Thyroid gland (tissue), 4 donors: Measurements from ENCODE around the gene CROCC2. TPM values are rescaled to one million over a fixed set of nuclear protein-coding genes. Genes with fewer than 3 reads are reported as not detected.
A peak's percentile ranks its signal among the peaks of the same experiment; 100 is the strongest.

Experiments used
- DNase-seq, 2 donors: peaks; one replicate each; pipeline ENCODE4 v3.0.0-alpha.2; 2019
- H3K27ac ChIP-seq, 3 donors: fragments of 200-600 bp; sonication (generic); 1 replicate in 2 of 3; 2 replicates in 1 of 3; pipeline ENCODE4 v1.5.1; 2016 to 2019; ENCODE audit warnings: mild to moderate bottlenecking in 1 of 3, moderate library complexity in 1 of 3
- H3K27me3 ChIP-seq: fragments of 200-600 bp; sonication (generic); one replicate; pipeline ENCODE4 v1.5.1; 2019
- H3K36me3 ChIP-seq, 2 donors: fragments of 200-600 bp; sonication (generic); one replicate each; pipeline ENCODE4 v1.5.1; 2016 to 2019
- H3K4me1 ChIP-seq, 2 donors: fragments of 200-600 bp; sonication (generic); one replicate each; pipeline ENCODE4 v1.5.1; 2017 to 2019
- H3K4me3 ChIP-seq, 3 donors: fragments of 200-600 bp; sonication (generic); replicated peaks in 1 of 3; 1 replicate in 2 of 3; 2 replicates in 1 of 3; pipeline ENCODE4 v1.5.1; 2016; ENCODE audit warnings: mild to moderate bottlenecking in 1 of 3
- H3K9me3 ChIP-seq: fragments of 200-600 bp; sonication (generic); one replicate; pipeline ENCODE4 v1.5.1; 2017
- POLR2A ChIP-seq, 2 donors: fragments of 450-650 bp; IDR thresholded peaks; one replicate each; pipeline ENCODE4 v1.6.1; 2017; ENCODE audit warnings: antibody characterized with exemption in 2 of 2, mild to moderate bottlenecking in 2 of 2, moderate library complexity in 1 of 2
- WGBS, 2 donors: methylation state at CpG; one replicate each; pipeline ENCODE4 v1.1.5; 2017; 5-methylcytosine and 5-hydroxymethylcytosine counted together
- intact Hi-C: fragments of 100-400 bp; cut with DNase I; formaldehyde crosslinking; loops from one replicate; pipeline ENCODE4 v1.15.1; 2023
- total RNA-seq, 4 donors: library from RNA; depleted of rRNA; stranded (reverse); fragments of >200 nt; gene quantifications; one replicate each; pipeline ENCODE4 v1.2.3, GENCODE V29; 2016
- TF ChIP-seq, protein P1 (sequence below), 6 experiments: fragments of 200-600 bp in 3 of 6; fragments of 450-650 bp in 3 of 6; sonication (generic) in 3 of 6; IDR thresholded peaks; one replicate each; pipeline ENCODE4 v1.5.1; 2016 to 2019; ENCODE audit warnings: antibody characterized with exemption in 6 of 6, mild to moderate bottlenecking in 2 of 6, inconsistent platforms in 1 of 6, moderate library complexity in 1 of 6

CROCC2 gene
- total RNA-seq, 4 donors from 2014 or later = not detected

DNA sequence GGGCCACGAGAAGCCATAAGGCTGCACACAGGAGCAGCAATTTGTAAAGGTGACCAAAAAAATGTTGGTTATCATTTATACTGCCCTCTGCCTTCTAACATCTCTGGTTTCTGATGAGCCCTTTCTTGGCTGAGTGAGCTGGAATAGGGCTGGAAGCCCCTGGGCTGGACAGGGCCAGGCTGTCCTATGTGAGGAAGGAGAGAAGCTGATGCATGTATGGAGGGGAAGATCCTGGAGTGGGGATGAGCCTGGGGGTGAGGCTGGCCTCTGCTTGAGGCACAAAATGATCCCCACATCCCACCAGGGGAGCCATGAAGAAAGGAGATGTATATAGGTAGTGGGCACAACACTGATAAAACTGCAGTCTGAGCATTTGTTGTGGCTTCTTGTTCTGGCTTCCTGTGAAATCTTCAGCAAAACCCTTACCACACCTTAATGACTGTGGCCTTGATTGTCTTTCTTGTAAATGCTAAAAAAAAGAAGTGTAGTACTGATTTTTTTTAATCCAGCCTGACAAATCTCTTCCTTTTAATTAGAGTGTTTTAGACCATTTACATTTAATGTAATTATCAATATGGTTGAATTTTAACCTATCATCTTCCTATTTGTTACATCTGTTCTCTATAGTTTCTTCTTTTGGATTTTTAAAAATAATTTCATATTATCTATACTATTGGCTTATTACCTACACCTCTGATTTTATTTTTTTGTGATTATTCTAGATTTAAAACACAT, 97.9 kb downstream of the CROCC2 start:
- 60 to 100% methylated on average over 1 of the region's 1 CpG for WGBS, 2 donors

DNA sequence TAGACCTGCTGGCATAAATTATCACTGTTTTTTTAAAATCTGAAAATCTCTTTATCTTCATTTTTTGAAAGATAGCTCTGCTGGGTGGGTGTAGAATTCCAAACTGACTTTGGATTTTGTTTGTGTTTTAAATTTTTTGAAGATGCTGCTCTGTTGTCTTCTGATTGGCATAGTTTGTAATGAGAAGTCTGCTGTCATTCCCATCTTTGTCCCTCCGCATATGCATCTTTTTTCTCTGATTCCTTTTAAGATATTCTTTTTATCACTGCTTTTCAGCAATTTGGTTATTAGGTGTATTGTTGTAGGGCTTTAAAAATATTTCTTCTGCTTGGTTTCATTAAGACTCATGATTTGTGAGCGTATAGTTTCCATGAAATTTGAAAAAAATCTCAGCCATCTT, 99.4 kb downstream of the CROCC2 start:
- no peak for TF ChIP-seq POLR2A (IDR thresholded peaks at IDR 0.05)
- TF ChIP-seq, protein P1, sequence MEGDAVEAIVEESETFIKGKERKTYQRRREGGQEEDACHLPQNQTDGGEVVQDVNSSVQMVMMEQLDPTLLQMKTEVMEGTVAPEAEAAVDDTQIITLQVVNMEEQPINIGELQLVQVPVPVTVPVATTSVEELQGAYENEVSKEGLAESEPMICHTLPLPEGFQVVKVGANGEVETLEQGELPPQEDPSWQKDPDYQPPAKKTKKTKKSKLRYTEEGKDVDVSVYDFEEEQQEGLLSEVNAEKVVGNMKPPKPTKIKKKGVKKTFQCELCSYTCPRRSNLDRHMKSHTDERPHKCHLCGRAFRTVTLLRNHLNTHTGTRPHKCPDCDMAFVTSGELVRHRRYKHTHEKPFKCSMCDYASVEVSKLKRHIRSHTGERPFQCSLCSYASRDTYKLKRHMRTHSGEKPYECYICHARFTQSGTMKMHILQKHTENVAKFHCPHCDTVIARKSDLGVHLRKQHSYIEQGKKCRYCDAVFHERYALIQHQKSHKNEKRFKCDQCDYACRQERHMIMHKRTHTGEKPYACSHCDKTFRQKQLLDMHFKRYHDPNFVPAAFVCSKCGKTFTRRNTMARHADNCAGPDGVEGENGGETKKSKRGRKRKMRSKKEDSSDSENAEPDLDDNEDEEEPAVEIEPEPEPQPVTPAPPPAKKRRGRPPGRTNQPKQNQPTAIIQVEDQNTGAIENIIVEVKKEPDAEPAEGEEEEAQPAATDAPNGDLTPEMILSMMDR (IDR thresholded peaks at IDR 0.05) = no peak
- Histone ChIP-seq H3K4me3 (no peak overlapping the region), H3K36me3 (peaks cover 3 to 27% of the 10 kb centered on the region in 2 donors), H3K9me3 (no peaks in the 10 kb centered on the region), H3K27ac (no peak overlapping the region), H3K4me1 (peaks cover 52 to 60% of the 10 kb centered on the region in 2 donors), H3K27me3 (no peaks in the 10 kb centered on the region)
- WGBS, 2 donors = 96 to 97% methylated on average over 2 of the region's 2 CpGs
- intact Hi-C loops = no loop called here
- DNase-seq = no peak

More for the DNA sequence above, 97.9 kb downstream of the CROCC2 start:
- no peaks in the 10 kb centered on the region for H3K27me3 ChIP-seq
- no peak overlapping the region for H3K27ac ChIP-seq
- H3K36me3 ChIP-seq = peaks cover 3 to 27% of the 10 kb centered on the region in 2 donors
- TF ChIP-seq, protein P1 (IDR thresholded peaks at IDR 0.05) = no peak
- no peak for TF ChIP-seq POLR2A (IDR thresholded peaks at IDR 0.05)
- intact Hi-C loops = no loop called here
- no peak for DNase-seq
- no peaks in the 10 kb centered on the region for H3K9me3 ChIP-seq
- H3K4me3 ChIP-seq = no peak overlapping the region
- H3K4me1 ChIP-seq = peaks cover 51 to 57% of the 10 kb centered on the region in 2 donors

- intact Hi-C loops = no loop called here
- peak overlapping the region in 1 of 3 donors; percentile 40 for H3K27ac ChIP-seq
- H3K4me3 ChIP-seq = no peak overlapping the region
- H3K9me3 ChIP-seq = no peaks in the 10 kb centered on the region
- H3K36me3 ChIP-seq = peaks cover 3 to 21% of the 10 kb centered on the region in 2 donors
- TF ChIP-seq POLR2A (IDR thresholded peaks at IDR 0.05) = no peak
- TF ChIP-seq, protein P1 (IDR thresholded peaks at IDR 0.05) = no peak
- peaks cover 53 to 60% of the 10 kb centered on the region in 2 donors for H3K4me1 ChIP-seq
- WGBS, 2 donors = 89 to 93% methylated on average over 3 of the region's 3 CpGs
- no peaks in the 10 kb centered on the region for H3K27me3 ChIP-seq
- no peak for DNase-seq
Measured at GRCh38 chr2:241006412-241006811, 100.3 kb downstream of the CROCC2 start.

DNA sequence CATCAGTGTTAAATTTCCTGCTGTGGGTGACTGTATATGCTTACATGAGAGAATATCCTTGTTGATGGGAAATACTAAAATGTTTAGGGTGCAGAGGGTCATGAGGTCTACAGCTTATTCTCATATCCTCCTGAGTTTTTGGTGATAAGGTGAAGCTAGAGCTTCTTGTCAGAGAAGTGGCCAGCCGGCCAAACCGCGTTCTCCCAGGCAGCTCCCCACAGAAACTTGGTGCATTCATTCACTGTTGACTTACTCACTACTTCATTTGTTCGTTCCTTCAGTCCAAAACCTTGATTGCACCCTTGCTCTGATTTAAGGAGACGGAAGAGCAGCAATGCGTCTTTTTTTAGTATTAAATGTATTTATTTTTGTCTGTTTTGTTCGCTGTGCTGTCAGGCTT, 101.0 kb downstream of the CROCC2 start:
- TF ChIP-seq, protein P1 (IDR thresholded peaks at IDR 0.05) = no peak
- peaks cover 53 to 60% of the 10 kb centered on the region in 2 donors for H3K4me1 ChIP-seq
- no peak overlapping the region for H3K27ac ChIP-seq
- no peak overlapping the region for H3K4me3 ChIP-seq
- 96 to 97% methylated on average over 7 of the region's 7 CpGs for WGBS, 2 donors
- no peaks in the 10 kb centered on the region for H3K9me3 ChIP-seq
- intact Hi-C loops = no loop called here
- H3K27me3 ChIP-seq = no peaks in the 10 kb centered on the region
- no peak for DNase-seq
- peaks cover 3 to 14% of the 10 kb centered on the region in 2 donors for H3K36me3 ChIP-seq
